Testis (tissue), 2 donors: ENCODE results near the gene RAB11A.

Experiments used
- CTCF ChIP-seq, 3 experiments: fragments of 450-650 bp in 2 of 3; fragments of 200-600 bp in 1 of 3; sonication (generic) in 1 of 3; IDR thresholded peaks; one replicate each; pipeline ENCODE4 v1.5.1; 2016 to 2019; ENCODE audit warnings: antibody characterized with exemption in 3 of 3, mild to moderate bottlenecking in 2 of 3, moderate library complexity in 1 of 3
- POLR2A ChIP-seq: fragments of 450-650 bp; IDR thresholded peaks from one replicate; pipeline ENCODE4 v1.6.1; 2017; ENCODE audit warnings: antibody characterized with exemption, mild to moderate bottlenecking, moderate library complexity

- TF ChIP-seq CTCF (IDR thresholded peaks at IDR 0.05): no peak
- no peak for TF ChIP-seq POLR2A
Observed at GRCh38 chr15:65877749-65878148, 8.5 kb downstream of the RAB11A start.
